Measurements from ENCODE around the gene XYLB.

Gene XYLB

DNA sequence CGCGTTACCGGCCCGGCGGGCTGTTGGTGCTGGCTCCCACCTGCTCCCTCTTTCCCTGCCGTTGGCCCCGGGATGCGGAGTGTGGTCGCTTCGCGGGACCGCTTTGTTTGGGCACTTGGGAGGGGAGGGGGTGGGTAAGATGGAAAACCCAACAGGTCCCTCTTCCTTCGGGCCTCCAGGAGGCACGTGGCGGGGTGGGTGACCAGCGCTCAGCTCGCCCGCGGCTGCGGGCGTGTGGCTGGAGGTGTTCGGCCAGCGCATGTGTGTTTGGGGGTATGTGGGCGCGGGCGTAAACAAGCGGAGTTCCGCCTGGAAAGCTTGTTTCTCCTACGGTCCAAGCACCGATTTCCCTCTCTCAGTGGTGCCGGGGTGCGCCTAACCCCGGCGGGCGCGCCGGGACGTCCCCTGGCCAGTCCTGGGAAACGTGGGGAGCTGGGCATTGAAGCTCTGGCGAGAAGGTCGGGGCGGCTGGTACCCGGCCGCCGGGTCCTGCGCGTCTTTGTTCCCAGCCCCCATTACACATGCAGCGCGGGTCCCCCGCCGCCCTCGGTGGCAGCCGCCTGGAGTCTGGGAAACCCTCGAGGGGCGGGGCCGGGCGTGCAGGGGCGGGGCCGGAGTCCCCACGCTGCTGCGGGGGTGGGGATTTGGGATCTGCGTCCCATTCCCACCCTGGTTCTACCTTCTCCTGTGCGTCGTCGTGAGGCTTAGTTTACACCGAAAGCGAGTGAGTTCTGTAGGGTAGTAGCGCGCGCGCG lies 108.5 kb downstream of the XYLB start:
- DNase-seq (ENCODE audit: low spot score): peak; percentile 88

DNA sequence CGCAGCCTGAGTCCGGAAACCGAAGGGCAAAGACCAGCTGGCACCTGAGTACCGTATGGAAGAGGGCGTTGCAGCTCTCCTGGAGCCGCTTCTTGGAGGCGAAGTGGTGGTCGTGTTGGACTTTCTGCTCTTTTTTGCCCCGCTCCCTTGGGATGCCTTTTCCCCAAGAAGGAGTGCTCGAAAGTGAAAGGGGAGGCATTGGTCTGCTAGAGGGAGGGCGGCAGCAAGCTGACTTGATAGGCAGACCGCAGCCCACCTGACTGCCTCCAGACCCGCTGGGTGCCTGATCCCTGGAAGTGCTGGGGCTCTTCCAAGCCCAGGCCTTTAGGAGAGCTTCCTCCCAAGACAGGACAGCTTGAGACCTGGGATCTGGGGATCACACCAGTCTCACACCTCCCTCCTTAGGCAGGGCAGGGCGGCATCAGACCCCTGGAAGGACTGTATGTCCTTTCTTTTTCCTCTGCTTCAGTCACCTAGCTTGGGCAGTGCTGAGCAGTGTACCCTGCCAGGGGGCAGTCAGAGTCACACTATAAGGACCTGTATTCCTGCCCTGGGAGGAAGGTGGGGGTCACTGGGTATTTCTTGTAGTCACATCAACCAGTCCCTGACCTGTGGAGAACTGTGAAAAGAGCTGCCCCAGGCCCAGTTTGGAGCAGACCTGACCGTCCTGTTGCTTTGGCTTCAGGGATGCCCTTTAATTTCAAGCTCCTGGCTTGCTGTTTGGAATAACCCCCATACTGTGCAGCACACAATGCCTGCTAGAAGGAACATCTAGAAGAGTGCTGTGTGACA lies 109.2 kb downstream of the XYLB start:
- no peak for DNase-seq (ENCODE audit: low spot score)

DNA sequence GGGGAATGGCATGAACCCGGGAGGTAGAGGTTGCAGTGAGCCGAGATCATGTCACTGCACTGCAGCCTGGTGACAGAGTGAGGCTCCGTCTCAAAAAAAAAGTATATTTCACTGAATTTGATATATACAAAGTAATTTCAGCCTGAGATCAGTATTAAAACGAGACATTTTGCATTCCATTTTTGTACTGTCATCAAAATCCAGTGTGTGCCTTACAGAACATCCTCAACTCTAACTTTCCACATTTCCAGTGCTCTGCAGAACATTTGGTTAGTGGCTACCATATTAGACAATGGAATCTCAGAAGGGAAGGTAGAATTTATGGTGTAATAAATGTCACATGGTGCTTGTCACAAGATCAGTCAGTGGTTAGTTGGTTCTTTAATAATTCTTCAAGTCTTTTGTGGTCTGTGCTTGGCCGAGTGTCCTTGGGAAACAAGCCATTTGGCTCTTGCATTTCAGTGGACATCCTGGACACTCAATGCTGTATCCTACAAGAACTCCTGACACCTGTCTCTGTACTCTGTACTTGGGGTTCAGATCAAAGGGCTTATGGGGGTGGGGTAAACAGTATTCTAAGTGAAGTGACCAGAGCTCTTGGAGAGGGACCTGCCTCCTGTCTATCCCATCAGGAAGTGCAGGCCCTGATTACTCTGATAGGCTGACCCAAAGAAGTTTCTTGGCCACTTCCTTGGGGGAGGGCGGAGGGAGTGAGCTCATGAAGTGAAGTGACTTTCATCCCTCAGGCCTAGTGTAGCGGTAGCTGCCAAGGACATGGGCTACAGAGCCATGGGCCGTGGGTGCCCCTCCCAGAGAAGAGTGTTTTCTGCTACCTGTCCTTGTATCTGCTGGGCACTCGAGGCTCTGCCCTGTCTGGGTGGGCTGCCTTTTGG lies 110.8 kb downstream of the XYLB start:
- DNase-seq (ENCODE audit: low spot score): peak; percentile 50

DNA sequence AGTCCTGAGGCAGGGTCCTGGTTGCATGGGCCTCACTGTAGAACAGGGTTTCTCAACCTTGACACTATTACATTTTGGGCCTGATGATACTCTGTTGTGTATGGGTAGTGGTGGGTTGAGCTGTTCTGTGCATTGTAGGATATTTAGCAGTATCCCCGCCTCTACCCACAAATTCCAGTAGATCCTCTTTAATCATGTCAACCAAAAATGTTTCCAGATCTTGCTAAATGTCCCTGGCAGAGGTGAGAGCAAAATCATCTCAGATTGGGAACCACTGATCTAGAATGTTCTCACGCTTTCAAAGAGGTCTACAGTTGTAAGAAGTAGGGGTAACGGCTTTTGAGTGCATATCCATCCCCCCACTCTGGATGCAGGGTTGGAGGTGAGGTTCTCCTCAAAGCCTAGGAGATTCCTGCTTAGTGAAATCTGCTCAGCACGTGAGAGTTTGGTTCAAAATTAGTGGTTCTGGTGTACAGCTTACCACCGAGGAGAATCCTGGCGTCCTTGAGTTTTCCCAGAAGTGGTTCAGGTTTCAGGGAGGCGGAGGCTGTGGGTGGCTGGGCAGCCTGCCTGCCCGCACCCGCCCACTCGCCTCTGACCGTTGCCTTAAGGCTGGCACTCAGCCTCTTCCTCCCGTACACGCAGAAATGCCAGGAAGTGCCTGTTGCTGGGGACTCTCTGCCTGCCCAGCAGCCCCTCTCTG lies 112.4 kb downstream of the XYLB start:
- peak; percentile 52 for DNase-seq (ENCODE audit: low spot score)

- no peak for DNase-seq (ENCODE audit: low spot score)
These were observed 113.0 kb downstream of the XYLB start for GRCh38 chr3:38459499-38460048.

- DNase-seq (ENCODE audit: low spot score): no peak
These were observed 114.0 kb downstream of the XYLB start for GRCh38 chr3:38460377-38461270.

All from SW480 (cell line).